SK-N-SH (cell line): ENCODE results near the gene GRK5. TPM values are rescaled to one million over a fixed set of nuclear protein-coding genes. Genes with fewer than 3 reads are reported as not detected.

Source experiments
- CTCF ChIA-PET: fragments of 300-600, 350-600 bp; formaldehyde crosslinking; extraction: SDS; loops from one replicate; lab custom pipeline; 2021; lab: Yijun Ruan, JAX
- POLR2A ChIA-PET: fragments of 350-600 bp; sonication (Branson Sonifier 250); formaldehyde crosslinking; extraction: SDS; loops from one replicate; lab custom pipeline; 2020; ENCODE audit warnings: antibody characterized with exemption, inconsistent platforms; lab: Yijun Ruan, JAX
- DNase-seq: peaks from one replicate; pipeline ENCODE4 v3.0.0; 2012
- H2AFZ ChIP-seq: fragments of 200-600 bp; sonication (generic); 2 replicates; pipeline ENCODE4 v1.8.1; 2016; ENCODE audit warnings: antibody characterized with exemption, mild to moderate bottlenecking, low read depth
- H3F3A ChIP-seq: fragments of 200-600 bp; sonication (generic); replicated peaks from 2 replicates; pipeline ENCODE3; 2016; ENCODE audit warnings: antibody characterized with exemption, mild to moderate bottlenecking; ENCODE audit not compliant: insufficient read depth
- H3K27ac ChIP-seq, 2 experiments: fragments of 200-500 bp in 1 of 2; fragments of 200-600 bp in 1 of 2; sonication (Bioruptor generic) in 1 of 2; sonication (generic), shearing (Covaris generic) in 1 of 2; 2 replicates each; pipeline versions ENCODE4 v1.5.1 to v1.6.1; 2014 to 2016; ENCODE audit warnings: low read depth in 2 of 2, inconsistent platforms in 1 of 2, low read length in 1 of 2, mild to moderate bottlenecking in 1 of 2, mixed read lengths in 1 of 2
- H3K27me3 ChIP-seq: fragments of 200-600 bp; sonication (generic), shearing (Covaris generic); 2 replicates; pipeline ENCODE4 v1.6.1; 2016; ENCODE audit warnings: mixed run types; ENCODE audit not compliant: insufficient read depth
- H3K36me3 ChIP-seq, 2 experiments: fragments of 200-500 bp in 1 of 2; fragments of 200-600 bp in 1 of 2; sonication (Bioruptor generic) in 1 of 2; sonication (generic) in 1 of 2; replicated peaks in 1 of 2; 2 replicates each; pipeline versions ENCODE3 to v1.5.1; 2014 to 2016; ENCODE audit warnings: low read length in 1 of 2, mild to moderate bottlenecking in 1 of 2; ENCODE audit not compliant: insufficient read depth in 2 of 2, control insufficient read depth in 1 of 2
- H3K4me1 ChIP-seq, 2 experiments: fragments of 200-500 bp in 1 of 2; fragments of 200-600 bp in 1 of 2; sonication (Bioruptor generic) in 1 of 2; sonication (generic), shearing (Covaris generic) in 1 of 2; 2 replicates each; pipeline versions ENCODE4 v1.5.1 to v1.6.1; 2014 to 2016; ENCODE audit warnings: low read depth in 1 of 2, low read length in 1 of 2, mixed run types in 1 of 2; ENCODE audit not compliant: insufficient read depth in 2 of 2, control insufficient read depth in 1 of 2
- H3K4me2 ChIP-seq: fragments of 200-600 bp; sonication (generic), shearing (Covaris generic); 2 replicates; pipeline ENCODE4 v1.6.1; 2017; ENCODE audit warnings: mixed run types
- H3K4me3 ChIP-seq, 2 experiments: fragments of 200-500 bp in 1 of 2; fragments of 200-600 bp in 1 of 2; sonication (Bioruptor generic) in 1 of 2; sonication (generic), shearing (Covaris generic) in 1 of 2; 2 replicates each; pipeline versions ENCODE4 v1.5.1 to v1.8.1; 2014 to 2016; ENCODE audit warnings: low read depth in 2 of 2, inconsistent platforms in 1 of 2, low read length in 1 of 2, mild to moderate bottlenecking in 1 of 2, mixed read lengths in 1 of 2, moderate library complexity in 1 of 2
- H3K79me2 ChIP-seq: fragments of 200-600 bp; sonication (generic); 2 replicates; pipeline ENCODE4 v1.8.1; 2017; ENCODE audit warnings: mild to moderate bottlenecking; ENCODE audit not compliant: insufficient read depth
- H3K9ac ChIP-seq: fragments of 200-600 bp; sonication (generic); 2 replicates; pipeline ENCODE4 v1.6.1; 2017; ENCODE audit warnings: mixed run types
- H3K9me2 ChIP-seq: fragments of 200-600 bp; sonication (generic); 2 replicates; pipeline ENCODE4 v1.6.1; 2017; ENCODE audit warnings: mixed run types
- H3K9me3 ChIP-seq: fragments of 200-600 bp; sonication (generic); 2 replicates; pipeline ENCODE4 v1.6.1; 2017; ENCODE audit warnings: mixed run types, mild to moderate bottlenecking, moderate library complexity
- H4K20me1 ChIP-seq: fragments of 200-600 bp; sonication (generic); 2 replicates; pipeline ENCODE4 v1.6.1; 2017; ENCODE audit warnings: mild to moderate bottlenecking, mixed run types; ENCODE audit not compliant: insufficient read depth
- ELF1 ChIP-seq: IDR thresholded peaks from 2 replicates; pipeline ENCODE4 v1.4.0; 2012
- EP300 ChIP-seq, 2 experiments: IDR thresholded peaks; 2 replicates each; pipeline versions ENCODE4 v1.4.0 to v1.6.1; 2012; ENCODE audit warnings: borderline replicate concordance in 1 of 2, low read depth in 1 of 2, low read length in 1 of 2
- EZH2phosphoT487 ChIP-seq: fragments of 200-600 bp; sonication (generic); IDR thresholded peaks from 2 replicates; pipeline ENCODE4 v1.6.1; 2017; ENCODE audit warnings: low read depth, mixed run types, mild to moderate bottlenecking, antibody characterized with exemption, moderate library complexity, borderline replicate concordance
- FOSL2 ChIP-seq: IDR thresholded peaks from 2 replicates; pipeline ENCODE4 v1.4.0; 2012; ENCODE audit warnings: low read depth, mild to moderate bottlenecking, moderate library complexity, borderline replicate concordance
- FOXJ3 ChIP-seq: sonication (generic); formaldehyde crosslinking; IDR thresholded peaks from 2 replicates; pipeline ENCODE4 v1.5.1; 2020; ENCODE audit warnings: mild to moderate bottlenecking, missing genetic modification reagents
- GABPA ChIP-seq: IDR thresholded peaks from 2 replicates; pipeline ENCODE4 v1.4.0; 2012; ENCODE audit warnings: low read depth, mild to moderate bottlenecking
- GATA2 ChIP-seq: sonication (generic); formaldehyde crosslinking; IDR thresholded peaks from 2 replicates; pipeline ENCODE4 v1.5.0; 2020; ENCODE audit warnings: mild to moderate bottlenecking, missing genetic modification reagents
- JUND ChIP-seq: IDR thresholded peaks from 2 replicates; pipeline ENCODE4 v1.4.0; 2012
- MEF2A ChIP-seq: IDR thresholded peaks from 2 replicates; pipeline ENCODE4 v1.4.0; 2012; ENCODE audit warnings: low read depth, borderline replicate concordance
- MXI1 ChIP-seq: IDR thresholded peaks from 2 replicates; pipeline ENCODE4 v1.6.1; 2012; ENCODE audit warnings: mild to moderate bottlenecking, low read depth, low read length, improper control_type of control experiment
- NFIC ChIP-seq: IDR thresholded peaks from 2 replicates; pipeline ENCODE4 v1.4.0; 2012; ENCODE audit warnings: borderline replicate concordance
- NRF1 ChIP-seq: IDR thresholded peaks from 2 replicates; pipeline ENCODE4 v1.6.1; 2012; ENCODE audit warnings: low read depth, mild to moderate bottlenecking, low read length
- POLR2AphosphoS5 ChIP-seq: IDR thresholded peaks from 2 replicates; pipeline ENCODE4 v1.6.1; 2012; ENCODE audit warnings: low read depth, low read length
- RAD21 ChIP-seq: IDR thresholded peaks from 2 replicates; pipeline ENCODE4 v1.6.1; 2012; ENCODE audit warnings: mild to moderate bottlenecking, low read length
- RCOR1 ChIP-seq: fragments of 150-350 bp; IDR thresholded peaks from 2 replicates; pipeline ENCODE4 v1.6.1; 2017; ENCODE audit warnings: antibody characterized with exemption, low read length
- RXRA ChIP-seq: IDR thresholded peaks from 2 replicates; pipeline ENCODE4 v1.4.0; 2012; ENCODE audit warnings: low read depth, mild to moderate bottlenecking, borderline replicate concordance
- SMC3 ChIP-seq: IDR thresholded peaks from 2 replicates; pipeline ENCODE4 v1.6.1; 2012; ENCODE audit warnings: low read depth, low read length, improper control_type of control experiment
- TAF1 ChIP-seq: IDR thresholded peaks from 2 replicates; pipeline ENCODE4 v1.6.1; 2012; ENCODE audit warnings: low read depth, mild to moderate bottlenecking, low read length, moderate library complexity, borderline replicate concordance
- TEAD4 ChIP-seq: IDR thresholded peaks from 2 replicates; pipeline ENCODE4 v1.4.0; 2012; ENCODE audit warnings: mild to moderate bottlenecking, borderline replicate concordance; ENCODE audit not compliant: insufficient read depth
- YY1 ChIP-seq: IDR thresholded peaks from 2 replicates; pipeline ENCODE4 v1.4.0; 2012; ENCODE audit warnings: low read depth, mild to moderate bottlenecking
- WGBS: methylation state at CpG from one replicate; pipeline ENCODE4 v1.1.6; 2017; ENCODE audit warnings: low lambda C conversion rate; 5-methylcytosine and 5-hydroxymethylcytosine counted together
- polyA plus RNA-seq, 3 experiments: library from polyadenylated mRNA; depleted of rRNA; stranded (reverse); fragments of >200 nt; gene quantifications; 2 replicates each; pipeline ENCODE4 v1.2.3, GENCODE V29; 2012
- TF ChIP-seq, protein P1 (sequence below): fragments of 150-350 bp; IDR thresholded peaks from 2 replicates; pipeline ENCODE4 v1.6.1; 2016; ENCODE audit warnings: mild to moderate bottlenecking, low read depth, low read length
- TF ChIP-seq, protein P2 (sequence below): fragments of 200-600 bp; sonication (generic); IDR thresholded peaks from 2 replicates; pipeline ENCODE4 v1.6.1; 2017; ENCODE audit warnings: antibody characterized with exemption, mild to moderate bottlenecking, moderate library complexity
- TF ChIP-seq, protein P3 (sequence below): IDR thresholded peaks from 2 replicates; pipeline ENCODE4; 2012

Gene GRK5
- polyA plus RNA-seq, 1 of the 3 experiments (the other 2 are of a cell fraction), result 12.1 TPM

DNA sequence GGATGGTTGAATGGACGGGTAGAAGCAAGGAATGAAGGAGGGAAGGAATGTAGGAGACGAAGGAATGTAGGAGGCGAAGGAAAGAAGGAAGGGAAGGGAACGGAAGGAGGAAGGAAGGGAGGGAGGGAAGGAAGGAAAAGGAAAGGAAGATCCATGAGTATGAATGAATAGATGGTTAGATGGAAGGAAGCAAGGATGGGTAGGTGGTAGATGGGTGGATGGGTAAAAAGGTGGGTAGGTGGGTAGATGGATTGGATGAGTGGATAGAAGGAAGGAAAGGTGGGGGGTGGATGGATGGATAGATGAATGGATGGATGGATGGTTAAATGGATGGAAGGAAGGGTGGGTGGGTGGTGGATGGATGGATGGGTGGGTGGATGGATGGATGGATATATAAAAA lies 257.7 kb downstream of the GRK5 start:
- WGBS, result 66% methylated on average over 4 of the region's 4 CpGs
- Histone ChIP-seq H3F3A (no peaks in the 10 kb centered on the region), H3K79me2 (no peaks in the 10 kb centered on the region), H3K4me1 (no peaks in the 10 kb centered on the region), H3K4me2 (no peak overlapping the region), H3K9me2 (no peaks in the 10 kb centered on the region), H3K27me3 (no peaks in the 10 kb centered on the region; the same call in 1 of the 2 replicates), H4K20me1 (no peaks in the 10 kb centered on the region), H3K4me3 (no peak overlapping the region), H2AFZ (no peak overlapping the region), H3K27ac (no peak overlapping the region), H3K9ac (no peak overlapping the region), H3K9me3 (no peaks in the 10 kb centered on the region), H3K36me3 (no peaks in the 10 kb centered on the region)
- no peak for DNase-seq
- POLR2A ChIA-PET, result no interaction called here
- CTCF ChIA-PET, result interaction anchor here (0.7 kb wide), 1 partner anchor 380 kb away, joined by 4 read pairs; no protein-coding TSS in a partner anchor
- TF ChIP-seq TAF1, result no peak
- TF ChIP-seq, protein P1, sequence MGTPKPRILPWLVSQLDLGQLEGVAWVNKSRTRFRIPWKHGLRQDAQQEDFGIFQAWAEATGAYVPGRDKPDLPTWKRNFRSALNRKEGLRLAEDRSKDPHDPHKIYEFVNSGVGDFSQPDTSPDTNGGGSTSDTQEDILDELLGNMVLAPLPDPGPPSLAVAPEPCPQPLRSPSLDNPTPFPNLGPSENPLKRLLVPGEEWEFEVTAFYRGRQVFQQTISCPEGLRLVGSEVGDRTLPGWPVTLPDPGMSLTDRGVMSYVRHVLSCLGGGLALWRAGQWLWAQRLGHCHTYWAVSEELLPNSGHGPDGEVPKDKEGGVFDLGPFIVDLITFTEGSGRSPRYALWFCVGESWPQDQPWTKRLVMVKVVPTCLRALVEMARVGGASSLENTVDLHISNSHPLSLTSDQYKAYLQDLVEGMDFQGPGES, result no peak
- no peak for TF ChIP-seq SMC3
- TF ChIP-seq GABPA, result no peak
- TF ChIP-seq RAD21, result no peak
- TF ChIP-seq FOSL2, result no peak
- TF ChIP-seq EP300 (IDR thresholded peaks at IDR 0.05; ENCODE audit: borderline replicate concordance in 1 of 2, low read depth in 1 of 2, low read length in 1 of 2), result no peak
- no peak for TF ChIP-seq POLR2AphosphoS5
- TF ChIP-seq RXRA, result no peak
- no peak for TF ChIP-seq NFIC
- no peak for TF ChIP-seq TEAD4
- TF ChIP-seq JUND, result no peak
- no peak for TF ChIP-seq MEF2A
- no peak for TF ChIP-seq ELF1
- TF ChIP-seq, protein P2, sequence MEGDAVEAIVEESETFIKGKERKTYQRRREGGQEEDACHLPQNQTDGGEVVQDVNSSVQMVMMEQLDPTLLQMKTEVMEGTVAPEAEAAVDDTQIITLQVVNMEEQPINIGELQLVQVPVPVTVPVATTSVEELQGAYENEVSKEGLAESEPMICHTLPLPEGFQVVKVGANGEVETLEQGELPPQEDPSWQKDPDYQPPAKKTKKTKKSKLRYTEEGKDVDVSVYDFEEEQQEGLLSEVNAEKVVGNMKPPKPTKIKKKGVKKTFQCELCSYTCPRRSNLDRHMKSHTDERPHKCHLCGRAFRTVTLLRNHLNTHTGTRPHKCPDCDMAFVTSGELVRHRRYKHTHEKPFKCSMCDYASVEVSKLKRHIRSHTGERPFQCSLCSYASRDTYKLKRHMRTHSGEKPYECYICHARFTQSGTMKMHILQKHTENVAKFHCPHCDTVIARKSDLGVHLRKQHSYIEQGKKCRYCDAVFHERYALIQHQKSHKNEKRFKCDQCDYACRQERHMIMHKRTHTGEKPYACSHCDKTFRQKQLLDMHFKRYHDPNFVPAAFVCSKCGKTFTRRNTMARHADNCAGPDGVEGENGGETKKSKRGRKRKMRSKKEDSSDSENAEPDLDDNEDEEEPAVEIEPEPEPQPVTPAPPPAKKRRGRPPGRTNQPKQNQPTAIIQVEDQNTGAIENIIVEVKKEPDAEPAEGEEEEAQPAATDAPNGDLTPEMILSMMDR, result no peak
- no peak for TF ChIP-seq EZH2phosphoT487

DNA sequence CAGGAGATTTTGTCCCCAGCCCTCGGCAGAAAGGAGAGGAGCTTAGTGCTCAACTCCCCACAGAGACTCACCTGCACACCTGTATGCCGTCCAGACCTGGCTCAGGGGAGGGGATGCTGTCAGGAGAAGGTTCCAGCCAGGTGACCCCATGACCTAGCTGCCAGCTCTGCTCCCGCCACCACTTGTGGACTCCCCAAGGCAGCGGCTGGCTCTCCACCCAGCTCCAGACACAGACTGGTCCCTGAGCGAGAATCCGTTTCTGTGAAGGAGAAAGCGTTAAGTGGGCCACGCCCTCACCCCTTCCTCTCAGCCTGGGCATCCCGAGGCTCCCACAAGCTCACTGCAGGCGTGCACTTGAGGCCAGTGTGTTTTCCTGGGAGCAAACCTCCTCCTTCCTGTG lies 258.7 kb downstream of the GRK5 start:
- Histone ChIP-seq H3K9ac (no peak overlapping the region), H2AFZ (no peak overlapping the region), H3F3A (no peaks in the 10 kb centered on the region), H3K9me2 (no peaks in the 10 kb centered on the region), H3K4me3 (no peak overlapping the region), H3K79me2 (no peaks in the 10 kb centered on the region), H3K27me3 (no peaks in the 10 kb centered on the region; the same call in 1 of the 2 replicates), H3K4me1 (no peaks in the 10 kb centered on the region), H3K9me3 (no peaks in the 10 kb centered on the region), H3K36me3 (no peaks in the 10 kb centered on the region), H4K20me1 (no peaks in the 10 kb centered on the region), H3K4me2 (no peak overlapping the region), H3K27ac (no peak overlapping the region)
- WGBS, result 56% methylated on average over 9 of the region's 10 CpGs
- ChIA-PET POLR2A (no interaction called here), CTCF (interaction anchor here (0.8 to 1.7 kb wide), 3 partner anchors 21 to 260 kb away, joined by 3 to 6 read pairs (median 3); no protein-coding TSS in a partner anchor)
- no peak for DNase-seq
- TF ChIP-seq FOXJ3, result no peak
- TF ChIP-seq NRF1, result no peak
- no peak for TF ChIP-seq TEAD4
- TF ChIP-seq ELF1, result no peak
- TF ChIP-seq MEF2A, result no peak
- no peak for TF ChIP-seq MXI1
- no peak for TF ChIP-seq RCOR1
- TF ChIP-seq, protein P3, sequence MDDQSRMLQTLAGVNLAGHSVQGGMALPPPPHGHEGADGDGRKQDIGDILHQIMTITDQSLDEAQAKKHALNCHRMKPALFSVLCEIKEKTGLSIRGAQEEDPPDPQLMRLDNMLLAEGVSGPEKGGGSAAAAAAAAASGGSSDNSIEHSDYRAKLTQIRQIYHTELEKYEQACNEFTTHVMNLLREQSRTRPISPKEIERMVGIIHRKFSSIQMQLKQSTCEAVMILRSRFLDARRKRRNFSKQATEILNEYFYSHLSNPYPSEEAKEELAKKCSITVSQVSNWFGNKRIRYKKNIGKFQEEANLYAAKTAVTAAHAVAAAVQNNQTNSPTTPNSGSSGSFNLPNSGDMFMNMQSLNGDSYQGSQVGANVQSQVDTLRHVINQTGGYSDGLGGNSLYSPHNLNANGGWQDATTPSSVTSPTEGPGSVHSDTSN, result no peak
- no peak for TF ChIP-seq GATA2 (CRISPR knock-in tag)
- TF ChIP-seq EZH2phosphoT487, result no peak
- TF ChIP-seq YY1, result no peak
- TF ChIP-seq NFIC, result no peak
- no peak for TF ChIP-seq TAF1
